ENCODE results near the gene TNIP1.

The TNIP1 gene

GRCh38 chr5:151020304-151021110 lies 60.3 kb downstream of the TNIP1 start, which contains the start of gene GPX3:
TSS of gene GPX3 (plus strand) at chr5:151020591. CDS start at chr5:151020655, 64 bp downstream.
- H3K4me3 ChIP-seq (ENCODE audit: low read depth, low read length): no peak within 1 kb of the TSS
- DNase-seq (ENCODE audit: low read depth): no peak
- TF ChIP-seq CTCF (IDR thresholded peaks at IDR 0.05; ENCODE audit: control insufficient read depth, extremely low read depth, insufficient read depth): no peak

DNA sequence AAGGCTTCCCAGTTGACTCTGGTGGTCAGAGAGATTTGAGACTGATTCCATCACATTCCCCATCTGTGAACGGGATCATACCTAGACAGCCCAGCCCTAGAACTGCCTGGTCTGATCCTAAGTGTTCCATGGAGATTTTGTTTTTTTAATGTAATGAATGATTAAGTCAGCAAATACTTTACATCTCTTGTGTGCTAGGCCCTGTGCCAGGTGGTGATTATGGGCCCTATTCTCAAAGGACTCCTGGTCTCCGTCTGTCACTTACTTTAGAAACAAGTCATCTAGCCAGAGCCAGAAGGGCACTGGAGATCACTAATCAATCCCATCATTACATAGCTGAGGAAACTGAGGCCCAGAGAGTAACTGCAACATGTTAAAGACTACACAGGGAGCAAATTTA lies 61.5 kb downstream of the TNIP1 start:
- no peak overlapping the region for H3K4me3 ChIP-seq (ENCODE audit: low read depth, low read length)
- no peak for TF ChIP-seq CTCF (IDR thresholded peaks at IDR 0.05; ENCODE audit: control insufficient read depth, extremely low read depth, insufficient read depth)
- DNase-seq (ENCODE audit: low read depth): no peak

- TF ChIP-seq CTCF (IDR thresholded peaks at IDR 0.05; ENCODE audit: control insufficient read depth, extremely low read depth, insufficient read depth): no peak
- no peak for DNase-seq (ENCODE audit: low read depth)
- H3K4me3 ChIP-seq (ENCODE audit: low read depth, low read length): no peak overlapping the region
These were observed 62.0 kb downstream of the TNIP1 start for GRCh38 chr5:151018846-151019245.

DNA sequence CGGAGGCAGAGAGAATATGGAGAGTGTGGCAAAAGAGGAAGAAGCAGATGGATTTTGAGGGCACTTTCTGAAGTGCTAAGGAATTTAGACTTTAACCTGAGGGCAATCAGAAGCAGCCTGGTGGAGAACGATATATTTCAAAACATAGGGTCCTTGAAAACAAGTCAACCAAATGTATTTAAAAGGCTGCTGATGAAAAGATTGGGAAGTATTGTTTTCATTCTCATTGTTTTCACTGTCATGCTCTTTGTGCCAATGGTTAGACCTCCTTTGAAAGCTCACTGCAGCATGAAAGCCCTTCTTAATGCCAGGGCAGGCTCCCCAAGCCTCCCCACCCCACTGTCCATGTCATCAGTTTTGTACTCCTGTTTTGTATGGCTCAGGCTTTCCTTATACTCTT lies 62.9 kb downstream of the TNIP1 start:
- H3K4me3 ChIP-seq (ENCODE audit: low read depth, low read length): no peak overlapping the region
- no peak for DNase-seq (ENCODE audit: low read depth)
- TF ChIP-seq CTCF (IDR thresholded peaks at IDR 0.05; ENCODE audit: control insufficient read depth, extremely low read depth, insufficient read depth): no peak

- H3K4me3 ChIP-seq (ENCODE audit: low read depth, low read length): no peak overlapping the region
- TF ChIP-seq CTCF (IDR thresholded peaks at IDR 0.05; ENCODE audit: control insufficient read depth, extremely low read depth, insufficient read depth): no peak
- no peak for DNase-seq (ENCODE audit: low read depth)
These were observed 64.1 kb downstream of the TNIP1 start for GRCh38 chr5:151016700-151017099.

- no peak for TF ChIP-seq CTCF (IDR thresholded peaks at IDR 0.05; ENCODE audit: control insufficient read depth, extremely low read depth, insufficient read depth)
- no peak overlapping the region for H3K4me3 ChIP-seq (ENCODE audit: low read depth, low read length)
- DNase-seq (ENCODE audit: low read depth): no peak
These were observed 64.8 kb downstream of the TNIP1 start for GRCh38 chr5:151015974-151016587.

All from LNCaP clone FGC (cell line).